IMR-90 (cell line): Measurements from ENCODE around the gene LAMP5.

Experiments used
- BHLHE40 ChIP-seq: fragments of 150-350 bp; IDR thresholded peaks from 2 replicates; pipeline ENCODE4 v1.6.1; 2016; ENCODE audit warnings: mild to moderate bottlenecking, low read depth, low read length
- POLR2A ChIP-seq: IDR thresholded peaks from 2 replicates; pipeline ENCODE4 v1.6.1; 2012; ENCODE audit warnings: mild to moderate bottlenecking, low read depth, low read length
- RAD21 ChIP-seq: IDR thresholded peaks from 2 replicates; pipeline ENCODE4 v1.6.1; 2012; ENCODE audit warnings: low read length, improper control_type of control experiment
- TF ChIP-seq, protein P1 (sequence below): conservative IDR thresholded peaks from 2 replicates; pipeline ENCODE4 v1.5.1; 2012; ENCODE audit warnings: mild to moderate bottlenecking, low read depth, low read length, improper control_type of control experiment
- TF ChIP-seq, protein P2 (sequence below): fragments of 150-350 bp; IDR thresholded peaks from 2 replicates; pipeline ENCODE4 v1.6.1; 2016; ENCODE audit warnings: low read depth, mild to moderate bottlenecking, low read length, moderate library complexity, borderline replicate concordance
- TF ChIP-seq, protein P3 (sequence below): fragments of 150-350 bp; IDR thresholded peaks from 2 replicates; pipeline ENCODE4 v1.6.1; 2017; ENCODE audit warnings: mild to moderate bottlenecking, antibody characterized with exemption, low read length, low read depth

DNA sequence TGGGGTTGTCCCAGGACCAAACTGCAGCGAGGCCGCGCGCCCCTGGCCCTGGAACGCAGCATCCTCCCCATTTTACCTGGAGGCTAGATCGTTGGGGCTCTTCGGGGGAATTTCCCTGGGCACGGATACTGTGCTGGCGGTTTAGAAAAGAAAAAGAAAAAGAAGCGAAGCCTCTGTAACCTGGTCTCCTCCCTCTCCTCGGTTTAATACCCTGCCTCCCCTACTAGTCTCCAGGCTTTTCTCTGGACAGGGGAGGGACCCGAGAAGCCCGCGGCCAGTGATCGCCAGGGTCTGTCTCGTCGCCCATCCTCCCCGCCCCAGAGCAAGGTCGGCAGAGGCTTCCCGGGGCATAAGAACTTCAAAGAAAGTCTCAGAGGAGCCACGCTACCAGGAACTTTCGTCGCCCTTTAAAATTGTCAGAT lies 6.1 kb upstream of the LAMP5 start:
- TF ChIP-seq POLR2A (no peak), BHLHE40 (no peak), RAD21 (no peak)
- TF ChIP-seq, protein P1, sequence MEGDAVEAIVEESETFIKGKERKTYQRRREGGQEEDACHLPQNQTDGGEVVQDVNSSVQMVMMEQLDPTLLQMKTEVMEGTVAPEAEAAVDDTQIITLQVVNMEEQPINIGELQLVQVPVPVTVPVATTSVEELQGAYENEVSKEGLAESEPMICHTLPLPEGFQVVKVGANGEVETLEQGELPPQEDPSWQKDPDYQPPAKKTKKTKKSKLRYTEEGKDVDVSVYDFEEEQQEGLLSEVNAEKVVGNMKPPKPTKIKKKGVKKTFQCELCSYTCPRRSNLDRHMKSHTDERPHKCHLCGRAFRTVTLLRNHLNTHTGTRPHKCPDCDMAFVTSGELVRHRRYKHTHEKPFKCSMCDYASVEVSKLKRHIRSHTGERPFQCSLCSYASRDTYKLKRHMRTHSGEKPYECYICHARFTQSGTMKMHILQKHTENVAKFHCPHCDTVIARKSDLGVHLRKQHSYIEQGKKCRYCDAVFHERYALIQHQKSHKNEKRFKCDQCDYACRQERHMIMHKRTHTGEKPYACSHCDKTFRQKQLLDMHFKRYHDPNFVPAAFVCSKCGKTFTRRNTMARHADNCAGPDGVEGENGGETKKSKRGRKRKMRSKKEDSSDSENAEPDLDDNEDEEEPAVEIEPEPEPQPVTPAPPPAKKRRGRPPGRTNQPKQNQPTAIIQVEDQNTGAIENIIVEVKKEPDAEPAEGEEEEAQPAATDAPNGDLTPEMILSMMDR, result no peak
- TF ChIP-seq, protein P2, sequence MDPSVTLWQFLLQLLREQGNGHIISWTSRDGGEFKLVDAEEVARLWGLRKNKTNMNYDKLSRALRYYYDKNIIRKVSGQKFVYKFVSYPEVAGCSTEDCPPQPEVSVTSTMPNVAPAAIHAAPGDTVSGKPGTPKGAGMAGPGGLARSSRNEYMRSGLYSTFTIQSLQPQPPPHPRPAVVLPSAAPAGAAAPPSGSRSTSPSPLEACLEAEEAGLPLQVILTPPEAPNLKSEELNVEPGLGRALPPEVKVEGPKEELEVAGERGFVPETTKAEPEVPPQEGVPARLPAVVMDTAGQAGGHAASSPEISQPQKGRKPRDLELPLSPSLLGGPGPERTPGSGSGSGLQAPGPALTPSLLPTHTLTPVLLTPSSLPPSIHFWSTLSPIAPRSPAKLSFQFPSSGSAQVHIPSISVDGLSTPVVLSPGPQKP, result no peak
- TF ChIP-seq, protein P3, sequence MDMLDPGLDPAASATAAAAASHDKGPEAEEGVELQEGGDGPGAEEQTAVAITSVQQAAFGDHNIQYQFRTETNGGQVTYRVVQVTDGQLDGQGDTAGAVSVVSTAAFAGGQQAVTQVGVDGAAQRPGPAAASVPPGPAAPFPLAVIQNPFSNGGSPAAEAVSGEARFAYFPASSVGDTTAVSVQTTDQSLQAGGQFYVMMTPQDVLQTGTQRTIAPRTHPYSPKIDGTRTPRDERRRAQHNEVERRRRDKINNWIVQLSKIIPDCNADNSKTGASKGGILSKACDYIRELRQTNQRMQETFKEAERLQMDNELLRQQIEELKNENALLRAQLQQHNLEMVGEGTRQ, result no peak
